H9 (cell line): ENCODE data around the gene GCN1. TPM values are rescaled to one million over a fixed set of nuclear protein-coding genes. Genes with fewer than 3 reads are reported as not detected.
A peak's percentile ranks its signal among the peaks of the same experiment; 100 is the strongest.

Experiments used
- DNase-seq: peaks from one replicate; pipeline ENCODE4 v3.0.0-alpha.2; 2017
- H2AFZ ChIP-seq: one replicate; pipeline ENCODE4 v1.6.1; 2013; ENCODE audit warnings: mild to moderate bottlenecking, low read length, control low read depth, moderate library complexity
- H2AK5ac ChIP-seq: 2 replicates; pipeline ENCODE4 v1.6.1; 2013; ENCODE audit warnings: low read length, control low read depth, mixed read lengths; ENCODE audit not compliant: insufficient read length
- H2BK120ac ChIP-seq: one replicate; pipeline ENCODE4 v1.6.1; 2013; ENCODE audit warnings: low read depth, mild to moderate bottlenecking, low read length, control low read depth, inconsistent platforms; ENCODE audit not compliant: poor library complexity, severe bottlenecking
- H2BK12ac ChIP-seq: 2 replicates; pipeline ENCODE4 v1.6.1; 2013; ENCODE audit warnings: low read length, control low read depth, mixed read lengths, low read depth; ENCODE audit not compliant: insufficient read length
- H2BK15ac ChIP-seq: 2 replicates; pipeline ENCODE4 v1.6.1; 2013; ENCODE audit warnings: low read depth, low read length, control low read depth
- H2BK20ac ChIP-seq: one replicate; pipeline ENCODE4 v1.6.1; 2013; ENCODE audit warnings: low read depth, mild to moderate bottlenecking, low read length, control low read depth, inconsistent platforms; ENCODE audit not compliant: poor library complexity, severe bottlenecking
- H2BK5ac ChIP-seq: 2 replicates; pipeline ENCODE4 v1.6.1; 2013; ENCODE audit warnings: low read length, control low read depth, mixed read lengths; ENCODE audit not compliant: insufficient read length
- H3K14ac ChIP-seq: 2 replicates; pipeline ENCODE4 v1.6.1; 2013; ENCODE audit warnings: low read length, control low read depth; ENCODE audit not compliant: insufficient read depth
- H3K18ac ChIP-seq: 2 replicates; pipeline ENCODE4 v1.6.1; 2013; ENCODE audit warnings: low read depth, mild to moderate bottlenecking, mixed read lengths, low read length, control low read depth; ENCODE audit not compliant: insufficient read length
- H3K23ac ChIP-seq: 2 replicates; pipeline ENCODE4 v1.6.1; 2013; ENCODE audit warnings: low read length, control low read depth, mixed read lengths, low read depth; ENCODE audit not compliant: insufficient read length
- H3K23me2 ChIP-seq: 2 replicates; pipeline ENCODE4 v1.6.1; 2013; ENCODE audit warnings: low read depth, mild to moderate bottlenecking, mixed read lengths, low read length, control low read depth; ENCODE audit not compliant: insufficient read length, poor library complexity, severe bottlenecking
- H3K27ac ChIP-seq: 2 replicates; pipeline ENCODE4 v1.5.1; 2013; ENCODE audit warnings: low read length, control low read depth, mixed read lengths, low read depth; ENCODE audit not compliant: insufficient read length
- H3K27me3 ChIP-seq: 2 replicates; pipeline ENCODE4 v1.6.1; 2013; ENCODE audit warnings: low read length, control low read depth, inconsistent platforms; ENCODE audit not compliant: insufficient read depth
- H3K4ac ChIP-seq: 2 replicates; pipeline ENCODE4 v1.6.1; 2013; ENCODE audit warnings: low read depth, mild to moderate bottlenecking, control low read depth, inconsistent platforms, low read length, moderate library complexity
- H3K4me1 ChIP-seq: 2 replicates; pipeline ENCODE4 v1.6.1; 2013; ENCODE audit warnings: low read length, control low read depth, inconsistent platforms; ENCODE audit not compliant: insufficient read depth
- H3K4me2 ChIP-seq: 2 replicates; pipeline ENCODE4 v1.6.1; 2013; ENCODE audit warnings: low read length, control low read depth, mixed read lengths; ENCODE audit not compliant: insufficient read length, insufficient read depth
- H3K56ac ChIP-seq: 2 replicates; pipeline ENCODE4 v1.6.1; 2013; ENCODE audit warnings: low read depth, mild to moderate bottlenecking, mixed read lengths, low read length, control low read depth; ENCODE audit not compliant: insufficient read length
- H3K79me1 ChIP-seq: 2 replicates; pipeline ENCODE4 v1.6.1; 2013; ENCODE audit warnings: low read depth, mild to moderate bottlenecking, moderate library complexity, low read length, control low read depth, inconsistent platforms; ENCODE audit not compliant: insufficient read depth, poor library complexity, severe bottlenecking
- H3K79me2 ChIP-seq: 2 replicates; pipeline ENCODE4 v1.6.1; 2013; ENCODE audit warnings: low read length, control low read depth, inconsistent platforms; ENCODE audit not compliant: insufficient read depth
- H3K9ac ChIP-seq: 2 replicates; pipeline ENCODE4 v1.6.1; 2013; ENCODE audit warnings: low read length, control low read depth, mixed read lengths; ENCODE audit not compliant: insufficient read length; ENCODE audit errors: extremely low read depth
- H3K9me3 ChIP-seq: one replicate; pipeline ENCODE4 v1.6.1; 2013; ENCODE audit warnings: low read depth, low read length, inconsistent platforms; ENCODE audit not compliant: control insufficient read depth
- H3T11ph ChIP-seq: one replicate; pipeline ENCODE4 v1.6.1; 2013; ENCODE audit warnings: mild to moderate bottlenecking, low read length, control low read depth, inconsistent platforms
- H4K20me1 ChIP-seq: one replicate; pipeline ENCODE4 v1.6.1; 2013; ENCODE audit not compliant: control insufficient read depth, insufficient read length, insufficient read depth
- H4K5ac ChIP-seq: 2 replicates; pipeline ENCODE4 v1.6.1; 2013; ENCODE audit warnings: low read depth, mild to moderate bottlenecking, mixed read lengths, low read length, control low read depth; ENCODE audit not compliant: insufficient read length
- H4K8ac ChIP-seq: replicated peaks from 2 replicates; pipeline ENCODE4 v1.6.1; 2013; ENCODE audit warnings: low read length, control low read depth, mixed read lengths, low read depth; ENCODE audit not compliant: insufficient read length
- H4K91ac ChIP-seq: 2 replicates; pipeline ENCODE4 v1.6.1; 2013; ENCODE audit warnings: low read depth, mild to moderate bottlenecking, moderate library complexity, mixed read lengths, low read length, control low read depth; ENCODE audit not compliant: insufficient read length
- H3K27ac Mint-ChIP-seq, 3 experiments: 2 replicates in 2 of 3; 3 replicates in 1 of 3; pipeline ENCODE4 v1.8.0; 2020 to 2021; ENCODE audit warnings: mixed read lengths in 3 of 3, mild to moderate bottlenecking in 1 of 3, moderate library complexity in 1 of 3
- H3K27me3 Mint-ChIP-seq: 2 replicates; pipeline ENCODE4 v1.8.0; 2021; ENCODE audit warnings: low read depth, mild to moderate bottlenecking, moderate library complexity, mixed read lengths
- H3K36me3 Mint-ChIP-seq, 3 experiments: 2 replicates in 2 of 3; 3 replicates in 1 of 3; pipeline ENCODE4 v1.8.0; 2020 to 2021; ENCODE audit warnings: low read depth in 3 of 3, mixed read lengths in 3 of 3; ENCODE audit not compliant: insufficient read depth in 1 of 3
- H3K4me1 Mint-ChIP-seq, 2 experiments: 2 replicates each; pipeline ENCODE4 v1.8.0; 2020; ENCODE audit warnings: mixed read lengths in 2 of 2
- H3K4me3 Mint-ChIP-seq, 2 experiments: 2 replicates in 1 of 2; 3 replicates in 1 of 2; pipeline ENCODE4 v1.8.0; 2020 to 2021; ENCODE audit warnings: mild to moderate bottlenecking in 2 of 2, mixed read lengths in 2 of 2, moderate library complexity in 1 of 2
- H3K9me3 Mint-ChIP-seq, 2 experiments: 2 replicates in 1 of 2; 3 replicates in 1 of 2; pipeline ENCODE4 v1.8.0; 2020; ENCODE audit warnings: mild to moderate bottlenecking in 2 of 2, mixed read lengths in 2 of 2, moderate library complexity in 1 of 2
- WGBS: extraction: QIAGEN DNeasy Blood & Tissue Kit; methylation state at CpG from one replicate; pipeline ENCODE4 v1.1.7; 2013; ENCODE audit warnings: missing lambda C conversion rate, low lambda C conversion rate, mixed read lengths; ENCODE audit not compliant: insufficient read length; ENCODE audit errors: extremely low coverage; 5-methylcytosine and 5-hydroxymethylcytosine counted together
- total RNA-seq: library from RNA; stranded (reverse); gene quantifications from 2 replicates; pipeline ENCODE4 v1.2.1, GENCODE V29; 2021
- TF ChIP-seq, protein P1 (sequence below): fragments of 200-600 bp; sonication (generic); conservative IDR thresholded peaks from 3 replicates; pipeline ENCODE4 v1.8.0; 2021; ENCODE audit warnings: antibody characterized with exemption, mild to moderate bottlenecking

Gene GCN1
- total RNA-seq, 1 experiment from 2014 or later = 137 TPM

DNA sequence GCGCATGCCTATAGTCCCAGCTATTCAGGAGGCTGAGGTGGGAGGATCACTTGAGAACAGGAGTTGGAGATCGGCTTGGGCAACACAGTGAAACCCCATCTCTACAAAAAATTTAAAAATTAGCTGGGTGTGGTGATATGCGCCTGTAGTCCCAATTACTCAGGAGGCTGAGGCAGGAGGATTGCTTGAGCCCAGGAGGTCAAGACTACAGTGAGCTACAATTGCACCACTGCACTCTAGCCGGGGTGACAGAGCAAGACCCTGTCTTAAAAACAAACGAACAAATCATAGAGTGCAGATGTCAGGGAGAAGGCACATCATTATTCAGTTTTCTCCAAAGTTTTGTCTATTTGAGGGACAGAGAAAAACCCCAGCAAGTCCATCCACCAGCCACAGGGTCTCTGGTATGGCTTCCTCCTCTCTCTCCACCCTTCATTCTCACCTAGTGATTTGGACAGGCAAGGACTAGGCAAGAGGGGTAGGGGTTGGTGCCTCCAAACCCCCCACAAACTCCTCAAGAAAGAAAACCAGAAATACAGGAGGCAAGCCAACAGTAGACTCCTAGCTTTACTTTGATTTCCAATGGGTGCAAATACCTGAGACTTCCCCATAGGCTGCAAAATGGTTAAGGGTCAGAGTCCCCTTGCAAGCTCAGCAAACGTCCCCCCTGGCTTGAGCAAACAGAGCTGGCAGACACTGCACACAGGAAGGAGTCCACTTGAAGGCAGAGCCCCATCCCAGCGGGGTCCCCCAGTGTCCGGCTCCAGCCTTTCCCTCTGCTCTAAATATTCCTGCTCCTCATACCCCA lies 32.9 kb upstream of the GCN1 start:
- H3K14ac ChIP-seq = no peak overlapping the region
- no peak overlapping the region for H3K4ac ChIP-seq
- Mint-ChIP-seq H3K9me3 (no peaks in the 10 kb centered on the region), H3K4me1 (peaks cover 61 to 65% of the 10 kb centered on the region in 2 experiments), H3K27ac (peak overlapping the region; percentile 99; a peak in 5 of 7 replicates), H3K27me3 (no peaks in the 10 kb centered on the region), H3K4me3 (no peak overlapping the region; a peak in 1 of 5 replicates), H3K36me3 (peaks cover 10 to 24% (median 21%) of the 10 kb centered on the region in 3 experiments; a peak in 6 of 7 replicates)
- no peak overlapping the region for H2AK5ac ChIP-seq
- WGBS = no CpG with 5 or more reads among the region's 8 CpGs
- H3K79me2 ChIP-seq = peaks cover 3% of the 10 kb centered on the region; the same call in 1 of the 2 replicates
- H3K27me3 ChIP-seq = no peaks in the 10 kb centered on the region
- peaks cover 19% of the 10 kb centered on the region for H3K4me1 ChIP-seq
- H2BK20ac ChIP-seq = no peak overlapping the region
- H4K20me1 ChIP-seq = no peaks in the 10 kb centered on the region
- TF ChIP-seq, protein P1, sequence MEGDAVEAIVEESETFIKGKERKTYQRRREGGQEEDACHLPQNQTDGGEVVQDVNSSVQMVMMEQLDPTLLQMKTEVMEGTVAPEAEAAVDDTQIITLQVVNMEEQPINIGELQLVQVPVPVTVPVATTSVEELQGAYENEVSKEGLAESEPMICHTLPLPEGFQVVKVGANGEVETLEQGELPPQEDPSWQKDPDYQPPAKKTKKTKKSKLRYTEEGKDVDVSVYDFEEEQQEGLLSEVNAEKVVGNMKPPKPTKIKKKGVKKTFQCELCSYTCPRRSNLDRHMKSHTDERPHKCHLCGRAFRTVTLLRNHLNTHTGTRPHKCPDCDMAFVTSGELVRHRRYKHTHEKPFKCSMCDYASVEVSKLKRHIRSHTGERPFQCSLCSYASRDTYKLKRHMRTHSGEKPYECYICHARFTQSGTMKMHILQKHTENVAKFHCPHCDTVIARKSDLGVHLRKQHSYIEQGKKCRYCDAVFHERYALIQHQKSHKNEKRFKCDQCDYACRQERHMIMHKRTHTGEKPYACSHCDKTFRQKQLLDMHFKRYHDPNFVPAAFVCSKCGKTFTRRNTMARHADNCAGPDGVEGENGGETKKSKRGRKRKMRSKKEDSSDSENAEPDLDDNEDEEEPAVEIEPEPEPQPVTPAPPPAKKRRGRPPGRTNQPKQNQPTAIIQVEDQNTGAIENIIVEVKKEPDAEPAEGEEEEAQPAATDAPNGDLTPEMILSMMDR = no peak
- H3K18ac ChIP-seq = no peak overlapping the region
- no peak overlapping the region for H3T11ph ChIP-seq
- no peak overlapping the region for H2BK12ac ChIP-seq
- no peak overlapping the region for H3K9ac ChIP-seq
- H4K5ac ChIP-seq = no peak overlapping the region
- no peak overlapping the region for H3K4me2 ChIP-seq
- no peak for DNase-seq
- no peak overlapping the region for H2BK5ac ChIP-seq
- no peaks in the 10 kb centered on the region for H3K79me1 ChIP-seq
- H3K23me2 ChIP-seq = peaks cover 3% of the 10 kb centered on the region
- H3K23ac ChIP-seq = no peak overlapping the region
- H3K27ac ChIP-seq = no peak overlapping the region
- no peak overlapping the region for H2BK15ac ChIP-seq
- no peak overlapping the region for H3K56ac ChIP-seq
- no peak overlapping the region for H2BK120ac ChIP-seq
- no peaks in the 10 kb centered on the region for H3K9me3 ChIP-seq
- H4K91ac ChIP-seq = no peak overlapping the region
- no peak overlapping the region for H2AFZ ChIP-seq
- H4K8ac ChIP-seq = no peak overlapping the region
